ENCODE results near the gene UMODL1. TPM values are rescaled to one million over a fixed set of nuclear protein-coding genes. Genes with fewer than 3 reads are reported as not detected.

Gene UMODL1
- total and polyA plus RNA-seq, 2 of the 13 experiments (the other 11 are each of a cell fraction or from before 2014, with no cell fraction given): not detected

DNA sequence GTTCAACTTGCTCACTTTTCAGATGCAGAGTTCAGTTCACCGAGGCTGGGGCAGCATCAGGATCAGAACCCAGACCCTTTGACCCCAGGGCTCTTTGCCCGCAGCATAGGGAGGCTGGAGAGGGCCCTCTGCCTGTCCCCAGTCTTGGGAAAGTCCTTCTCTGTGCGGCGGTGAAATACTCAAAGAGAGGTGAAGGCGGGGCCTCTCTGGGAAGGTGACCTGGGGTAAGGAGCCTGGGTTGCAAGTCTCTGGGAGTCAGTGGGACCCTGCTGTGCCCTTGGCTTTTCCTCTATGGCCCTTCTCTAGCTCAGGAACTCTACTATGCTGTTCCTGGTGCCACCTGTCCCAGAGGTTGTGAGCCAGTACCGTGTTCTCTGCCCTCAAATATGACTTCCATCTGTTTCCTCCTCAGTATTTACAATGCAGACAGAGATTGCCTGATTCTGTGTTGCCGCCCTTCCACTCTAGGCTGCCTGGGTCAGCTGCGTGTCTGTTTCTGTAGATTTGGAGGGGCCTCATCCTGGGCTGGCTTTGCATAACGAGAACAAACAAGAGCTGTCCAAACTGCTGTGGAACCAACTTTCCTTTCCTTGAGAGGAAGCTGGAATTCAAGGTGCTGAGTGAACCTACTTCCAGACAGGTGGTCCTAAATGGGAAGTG is 42.2 kb upstream of the UMODL1 start:
- H3K4me2 ChIP-seq (ENCODE audit: low read depth, low read length): no peak overlapping the region
- no peak overlapping the region for H3K4me3 ChIP-seq (replicated peaks in 1 of 3; ENCODE audit: insufficient read depth in 1 of 3, low read depth in 2 of 3, low read length in 3 of 3)
- DNase-seq (ENCODE audit: low spot score) (no peak), ATAC-seq (no peak), FAIRE-seq (no peak)
- intact Hi-C loops (cut with micrococcal nuclease; ENCODE audit: unreplicated experiment) (no loop called here), in situ Hi-C loops (cut with HindIII; ENCODE audit: extremely low pct_ligation_motif_present, low pct_unique_long_range_greater_than_20kb) (no loop called here)
- H3K79me2 ChIP-seq (ENCODE audit: insufficient read depth, low read length): no peaks in the 10 kb centered on the region
- no peaks in the 10 kb centered on the region for H3K9me3 ChIP-seq (ENCODE audit: low read length)
- H3K36me3 ChIP-seq (replicated peaks in 1 of 2; ENCODE audit: control insufficient read depth in 1 of 2, insufficient read depth in 2 of 2, low read length in 2 of 2): no peaks in the 10 kb centered on the region
- no peak overlapping the region for H2AFZ ChIP-seq (ENCODE audit: low read length)
- WGBS (ENCODE audit: low lambda C conversion rate): 34% methylated on average over 8 of the region's 9 CpGs
- no peaks in the 10 kb centered on the region for H4K20me1 ChIP-seq (ENCODE audit: insufficient read depth, low read length)
- no peak overlapping the region for H3K27ac ChIP-seq (ENCODE audit: extremely low read length, insufficient read depth, low read length)
- POLR2A ChIA-PET: no interaction called here
- BruUV-seq (replicated peaks): no TSS peak
- CTCF ChIA-PET (ENCODE audit: low intra/inter-chr PET ratio, low total read pairs): no interaction called here
- H3K9ac ChIP-seq (ENCODE audit: insufficient read depth, low read depth, low read length): no peak overlapping the region
- no peaks in the 10 kb centered on the region for H3K4me1 ChIP-seq (ENCODE audit: insufficient read depth, low read length)
- peaks cover 2 to 36% of the 10 kb centered on the region in 2 experiments for H3K27me3 ChIP-seq (ENCODE audit: control insufficient read depth in 1 of 2, insufficient read depth in 2 of 2, low read length in 2 of 2)
- TF ChIP-seq SOX5 (CRISPR knock-in tag; IDR thresholded peaks at IDR 0.05; ENCODE audit: borderline replicate concordance) (no peak), NFRKB (IDR thresholded peaks at IDR 0.05) (no peak), IKZF4 (CRISPR knock-in tag; IDR thresholded peaks at IDR 0.05; ENCODE audit: borderline replicate concordance, low read depth, not compliant biosample characterization) (no peak), ZFP37 (CRISPR knock-in tag; IDR thresholded peaks at IDR 0.05; ENCODE audit: borderline replicate concordance) (no peak), SALL1 (CRISPR knock-in tag; IDR thresholded peaks at IDR 0.05) (no peak)

DNA sequence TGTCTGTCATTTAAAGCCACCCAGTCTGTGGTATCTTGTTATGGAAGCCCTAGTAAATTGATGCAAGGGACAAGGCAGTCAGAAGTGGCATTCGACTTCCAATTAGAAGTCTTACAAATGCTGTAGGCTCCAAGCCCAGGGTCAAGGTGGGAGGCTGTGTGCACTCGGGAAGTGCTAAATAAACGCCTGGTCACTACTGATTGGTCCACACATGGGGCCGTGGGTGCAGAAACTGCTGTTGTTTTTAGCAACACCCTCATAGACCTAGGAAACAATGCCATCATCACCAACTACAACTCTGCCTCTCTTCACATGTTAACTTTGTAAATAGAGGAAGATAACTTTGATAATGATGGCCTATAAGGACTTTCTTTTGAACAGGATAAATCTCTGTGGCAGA is 40.8 kb upstream of the UMODL1 start:
- Histone ChIP-seq H3K27ac (ENCODE audit: extremely low read length, insufficient read depth, low read length) (no peak overlapping the region), H3K9me3 (ENCODE audit: low read length) (no peaks in the 10 kb centered on the region), H3K79me2 (ENCODE audit: insufficient read depth, low read length) (no peaks in the 10 kb centered on the region), H4K20me1 (ENCODE audit: insufficient read depth, low read length) (no peaks in the 10 kb centered on the region), H3K4me3 (replicated peaks in 1 of 3; ENCODE audit: insufficient read depth in 1 of 3, low read depth in 2 of 3, low read length in 3 of 3) (no peak overlapping the region), H3K36me3 (replicated peaks in 1 of 2; ENCODE audit: control insufficient read depth in 1 of 2, insufficient read depth in 2 of 2, low read length in 2 of 2) (no peaks in the 10 kb centered on the region), H3K4me2 (ENCODE audit: low read depth, low read length) (no peak overlapping the region), H3K4me1 (ENCODE audit: insufficient read depth, low read length) (no peaks in the 10 kb centered on the region), H3K27me3 (ENCODE audit: control insufficient read depth in 1 of 2, insufficient read depth in 2 of 2, low read length in 2 of 2) (peaks cover 0 to 22% of the 10 kb centered on the region in 2 experiments; a peak in 3 of 5 replicates), H2AFZ (ENCODE audit: low read length) (no peak overlapping the region), H3K9ac (ENCODE audit: insufficient read depth, low read depth, low read length) (no peak overlapping the region)
- POLR2A ChIA-PET: no interaction called here
- in situ Hi-C loops (cut with HindIII; ENCODE audit: extremely low pct_ligation_motif_present, low pct_unique_long_range_greater_than_20kb): no loop called here
- CTCF ChIA-PET (ENCODE audit: low intra/inter-chr PET ratio, low total read pairs): no interaction called here
- FAIRE-seq (no peak), ATAC-seq (no peak), DNase-seq (ENCODE audit: low spot score) (no peak)
- intact Hi-C loops (cut with micrococcal nuclease; ENCODE audit: unreplicated experiment): no loop called here
- BruUV-seq (replicated peaks): no TSS peak
- 51% methylated on average over 2 of the region's 4 CpGs for WGBS (ENCODE audit: low lambda C conversion rate)
- TF ChIP-seq, protein P1, sequence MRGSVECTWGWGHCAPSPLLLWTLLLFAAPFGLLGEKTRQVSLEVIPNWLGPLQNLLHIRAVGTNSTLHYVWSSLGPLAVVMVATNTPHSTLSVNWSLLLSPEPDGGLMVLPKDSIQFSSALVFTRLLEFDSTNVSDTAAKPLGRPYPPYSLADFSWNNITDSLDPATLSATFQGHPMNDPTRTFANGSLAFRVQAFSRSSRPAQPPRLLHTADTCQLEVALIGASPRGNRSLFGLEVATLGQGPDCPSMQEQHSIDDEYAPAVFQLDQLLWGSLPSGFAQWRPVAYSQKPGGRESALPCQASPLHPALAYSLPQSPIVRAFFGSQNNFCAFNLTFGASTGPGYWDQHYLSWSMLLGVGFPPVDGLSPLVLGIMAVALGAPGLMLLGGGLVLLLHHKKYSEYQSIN (CRISPR knock-in tag; IDR thresholded peaks at IDR 0.05; ENCODE audit: borderline replicate concordance): no peak
- TF ChIP-seq RORA (CRISPR knock-in tag; IDR thresholded peaks at IDR 0.05) (no peak), TGIF2 (CRISPR knock-in tag; IDR thresholded peaks at IDR 0.05) (no peak), IRF2 (CRISPR knock-in tag; IDR thresholded peaks at IDR 0.05) (no peak)
- TF ChIP-seq, protein P2, sequence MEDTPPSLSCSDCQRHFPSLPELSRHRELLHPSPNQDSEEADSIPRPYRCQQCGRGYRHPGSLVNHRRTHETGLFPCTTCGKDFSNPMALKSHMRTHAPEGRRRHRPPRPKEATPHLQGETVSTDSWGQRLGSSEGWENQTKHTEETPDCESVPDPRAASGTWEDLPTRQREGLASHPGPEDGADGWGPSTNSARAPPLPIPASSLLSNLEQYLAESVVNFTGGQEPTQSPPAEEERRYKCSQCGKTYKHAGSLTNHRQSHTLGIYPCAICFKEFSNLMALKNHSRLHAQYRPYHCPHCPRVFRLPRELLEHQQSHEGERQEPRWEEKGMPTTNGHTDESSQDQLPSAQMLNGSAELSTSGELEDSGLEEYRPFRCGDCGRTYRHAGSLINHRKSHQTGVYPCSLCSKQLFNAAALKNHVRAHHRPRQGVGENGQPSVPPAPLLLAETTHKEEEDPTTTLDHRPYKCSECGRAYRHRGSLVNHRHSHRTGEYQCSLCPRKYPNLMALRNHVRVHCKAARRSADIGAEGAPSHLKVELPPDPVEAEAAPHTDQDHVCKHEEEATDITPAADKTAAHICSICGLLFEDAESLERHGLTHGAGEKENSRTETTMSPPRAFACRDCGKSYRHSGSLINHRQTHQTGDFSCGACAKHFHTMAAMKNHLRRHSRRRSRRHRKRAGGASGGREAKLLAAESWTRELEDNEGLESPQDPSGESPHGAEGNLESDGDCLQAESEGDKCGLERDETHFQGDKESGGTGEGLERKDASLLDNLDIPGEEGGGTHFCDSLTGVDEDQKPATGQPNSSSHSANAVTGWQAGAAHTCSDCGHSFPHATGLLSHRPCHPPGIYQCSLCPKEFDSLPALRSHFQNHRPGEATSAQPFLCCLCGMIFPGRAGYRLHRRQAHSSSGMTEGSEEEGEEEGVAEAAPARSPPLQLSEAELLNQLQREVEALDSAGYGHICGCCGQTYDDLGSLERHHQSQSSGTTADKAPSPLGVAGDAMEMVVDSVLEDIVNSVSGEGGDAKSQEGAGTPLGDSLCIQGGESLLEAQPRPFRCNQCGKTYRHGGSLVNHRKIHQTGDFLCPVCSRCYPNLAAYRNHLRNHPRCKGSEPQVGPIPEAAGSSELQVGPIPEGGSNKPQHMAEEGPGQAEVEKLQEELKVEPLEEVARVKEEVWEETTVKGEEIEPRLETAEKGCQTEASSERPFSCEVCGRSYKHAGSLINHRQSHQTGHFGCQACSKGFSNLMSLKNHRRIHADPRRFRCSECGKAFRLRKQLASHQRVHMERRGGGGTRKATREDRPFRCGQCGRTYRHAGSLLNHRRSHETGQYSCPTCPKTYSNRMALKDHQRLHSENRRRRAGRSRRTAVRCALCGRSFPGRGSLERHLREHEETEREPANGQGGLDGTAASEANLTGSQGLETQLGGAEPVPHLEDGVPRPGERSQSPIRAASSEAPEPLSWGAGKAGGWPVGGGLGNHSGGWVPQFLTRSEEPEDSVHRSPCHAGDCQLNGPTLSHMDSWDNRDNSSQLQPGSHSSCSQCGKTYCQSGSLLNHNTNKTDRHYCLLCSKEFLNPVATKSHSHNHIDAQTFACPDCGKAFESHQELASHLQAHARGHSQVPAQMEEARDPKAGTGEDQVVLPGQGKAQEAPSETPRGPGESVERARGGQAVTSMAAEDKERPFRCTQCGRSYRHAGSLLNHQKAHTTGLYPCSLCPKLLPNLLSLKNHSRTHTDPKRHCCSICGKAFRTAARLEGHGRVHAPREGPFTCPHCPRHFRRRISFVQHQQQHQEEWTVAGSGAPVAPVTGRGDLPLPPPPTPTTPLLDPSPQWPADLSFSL (CRISPR knock-in tag; IDR thresholded peaks at IDR 0.05): no peak
